GM19240 (cell line): ENCODE measurements around the gene CS.
A peak's percentile ranks its signal among the peaks of the same experiment; 100 is the strongest.
"Not testable (repeated sequence)": the region's sequence is repeated elsewhere in the genome, so short reads cannot be mapped to it uniquely, and the experiment has no call there.

Experiments used
- DNase-seq: peaks from one replicate; pipeline ENCODE4 v3.0.0; 2011; ENCODE audit warnings: low spot score; ENCODE audit not compliant: insufficient read length

The CS gene

GRCh38 chr12:56321027-56321426 lies 20.9 kb upstream of the CS start:
- no peak for DNase-seq

GRCh38 chr12:56317675-56318074 lies 17.5 kb upstream of the CS start:
- DNase-seq: no peak

GRCh38 chr12:56315622-56316473 lies 15.7 kb upstream of the CS start, which contains the start of gene CNPY2:
CNPY2 (minus strand) TSS chr12:56315988; CDS start chr12:56315217, 771 bp downstream.
- DNase-seq: peak; percentile 94

DNA sequence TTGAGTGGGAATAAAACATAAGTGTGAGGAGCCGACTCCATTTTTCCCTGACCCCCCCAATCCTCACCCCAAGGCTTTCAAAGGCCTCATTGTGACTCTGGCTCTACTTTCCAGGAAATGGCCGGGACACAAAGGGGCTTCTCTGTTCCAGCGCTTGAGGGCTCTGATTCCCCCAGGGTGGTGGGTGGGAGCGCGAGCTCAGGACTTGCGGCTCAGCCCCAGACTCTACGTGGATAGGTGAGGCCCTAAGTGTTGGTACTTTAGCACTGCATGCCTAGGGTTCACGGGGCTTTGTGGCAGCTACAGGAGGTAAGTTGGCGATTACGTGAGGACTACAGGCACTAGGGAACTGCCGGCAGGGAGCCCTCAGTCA lies 15.1 kb upstream of the CS start:
- no peak for DNase-seq

- DNase-seq: no peak
These were observed 10.9 kb upstream of the CS start for GRCh38 chr12:56311003-56311402.

DNA sequence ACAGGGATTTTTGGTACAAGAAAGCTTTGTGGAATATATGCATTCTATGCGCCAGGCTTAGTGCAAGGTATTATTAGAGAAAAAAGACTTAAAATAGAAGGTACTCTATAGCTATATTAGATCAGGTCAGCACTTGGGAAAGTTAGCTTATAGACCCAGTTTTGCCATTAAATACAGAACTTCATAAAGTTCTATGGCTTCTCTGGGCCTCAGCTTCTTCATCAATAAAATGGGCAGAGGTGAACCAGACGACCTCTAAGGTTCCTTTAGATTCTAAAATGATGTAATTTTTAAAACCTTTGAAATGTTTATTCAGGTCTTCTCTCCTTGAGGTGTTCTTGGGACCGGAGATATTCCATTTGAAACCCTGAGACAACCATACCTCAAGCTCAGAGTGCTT lies 8.6 kb upstream of the CS start:
- no peak for DNase-seq

GRCh38 chr12:56307221-56307965 lies 7.3 kb upstream of the CS start:
- no peak for DNase-seq

DNA sequence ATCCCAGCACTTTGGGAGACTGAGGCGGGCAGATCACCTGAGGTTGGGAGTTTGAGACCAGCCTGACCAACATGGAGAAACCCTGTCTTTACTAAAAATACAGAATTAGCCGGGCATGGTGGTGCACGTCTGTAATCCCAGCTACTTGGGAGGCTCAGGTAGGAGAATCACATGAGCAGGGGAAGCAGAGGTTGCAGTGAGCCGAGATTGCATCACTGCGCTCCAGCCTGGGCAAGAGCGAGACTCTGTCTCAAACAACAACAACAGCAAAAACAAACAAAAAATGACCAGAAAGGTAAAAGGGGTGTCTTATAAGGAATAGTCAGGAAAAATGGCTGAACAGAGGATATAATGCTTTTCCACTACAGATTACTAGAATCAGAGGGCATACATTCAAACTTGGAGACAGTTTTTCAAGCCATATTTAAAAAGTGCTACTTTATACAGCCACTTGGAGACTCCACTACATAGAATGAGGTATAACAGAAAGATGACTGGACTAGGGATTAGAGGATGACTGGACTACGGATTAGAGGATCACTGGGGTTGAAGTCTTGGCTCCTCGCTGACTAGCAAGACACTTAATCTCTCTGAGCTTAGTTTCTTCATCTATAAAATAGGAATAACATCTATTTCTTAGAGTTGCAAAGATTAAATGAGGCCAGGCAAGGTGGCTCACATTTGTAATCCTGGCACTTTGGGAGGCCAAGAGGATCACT lies 4.9 kb upstream of the CS start:
- DNase-seq: no peak

DNA sequence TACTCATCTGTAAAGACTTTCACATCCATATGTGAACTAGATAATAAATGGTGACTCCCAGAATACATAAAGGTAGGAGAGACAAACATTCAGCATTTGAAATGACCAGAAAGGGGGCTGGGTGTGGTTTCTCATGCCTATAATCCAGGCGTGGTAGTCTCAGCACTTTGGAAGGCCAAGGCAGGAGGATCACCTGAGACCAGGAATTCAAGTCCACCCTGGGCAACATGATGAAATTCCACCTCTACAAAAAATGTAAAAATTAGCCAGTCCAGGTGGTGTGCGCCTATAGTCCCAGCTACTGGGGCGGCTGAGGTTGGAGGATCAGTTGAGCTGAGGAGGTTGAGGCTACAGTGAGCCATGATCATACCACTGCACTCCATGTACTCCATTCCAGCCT lies 4.1 kb upstream of the CS start:
- no peak for DNase-seq

DNA sequence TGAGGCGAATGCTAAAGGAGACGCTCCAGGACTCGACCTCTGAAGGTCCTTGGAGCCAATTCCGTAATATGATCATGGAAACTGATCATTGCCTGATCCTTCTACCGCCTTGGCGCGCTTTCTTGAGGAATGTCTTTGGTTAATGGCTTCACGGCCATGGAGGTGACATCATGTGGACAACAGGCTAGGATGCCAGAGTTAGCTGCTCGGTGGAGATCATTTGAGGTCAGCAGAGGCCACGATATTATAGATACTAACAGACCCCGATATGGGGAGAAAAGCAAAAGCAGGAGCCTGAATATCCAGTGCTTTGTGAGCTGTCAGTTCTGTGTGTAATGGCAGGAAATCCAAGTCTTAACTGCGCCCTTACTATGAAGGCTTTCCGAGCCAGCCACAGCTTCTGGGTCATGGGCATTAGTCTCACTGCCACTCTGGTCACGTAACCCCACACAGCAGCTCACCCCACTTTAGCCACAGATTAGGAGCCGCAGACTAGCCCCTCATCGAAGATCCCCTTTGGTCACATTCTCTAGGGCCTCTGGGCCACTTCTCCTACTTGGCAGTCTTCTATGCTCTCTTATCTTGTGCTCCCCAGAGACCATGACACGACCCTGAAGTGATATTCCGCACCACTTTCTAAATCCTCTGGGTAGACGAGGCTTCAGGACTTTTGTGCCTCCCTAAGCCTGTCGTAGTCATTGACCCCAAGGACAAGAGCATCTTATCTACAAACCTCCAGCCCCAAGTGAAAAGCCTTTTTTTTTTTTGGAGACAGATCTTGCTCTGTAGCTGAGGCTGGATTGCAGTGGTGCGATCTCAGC lies 724 bp upstream of the CS start:
- DNase-seq: no peak

GRCh38 chr12:56299308-56299852 lies 750 bp downstream of the CS start:
- DNase-seq: no peak

DNA sequence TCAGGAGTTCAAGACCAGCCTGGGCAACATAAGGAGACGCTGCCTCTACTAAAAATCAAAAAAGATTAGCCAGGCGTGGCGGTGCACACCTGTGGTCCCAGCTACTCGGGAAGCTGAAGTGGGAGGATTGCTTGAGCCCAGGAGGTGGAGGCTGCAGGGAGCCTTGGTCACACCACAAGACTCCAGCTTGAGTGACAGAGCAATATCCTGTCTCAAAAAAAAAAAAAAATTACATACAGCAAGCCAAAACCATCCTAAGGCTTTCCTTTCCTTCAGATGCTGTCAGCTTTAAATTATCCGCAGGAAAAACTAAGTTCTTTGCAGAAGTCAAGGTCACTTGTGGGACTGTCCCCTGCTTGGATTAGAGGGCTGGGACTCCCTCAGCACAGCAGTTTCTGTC lies 1.3 kb downstream of the CS start:
- DNase-seq: no peak

DNA sequence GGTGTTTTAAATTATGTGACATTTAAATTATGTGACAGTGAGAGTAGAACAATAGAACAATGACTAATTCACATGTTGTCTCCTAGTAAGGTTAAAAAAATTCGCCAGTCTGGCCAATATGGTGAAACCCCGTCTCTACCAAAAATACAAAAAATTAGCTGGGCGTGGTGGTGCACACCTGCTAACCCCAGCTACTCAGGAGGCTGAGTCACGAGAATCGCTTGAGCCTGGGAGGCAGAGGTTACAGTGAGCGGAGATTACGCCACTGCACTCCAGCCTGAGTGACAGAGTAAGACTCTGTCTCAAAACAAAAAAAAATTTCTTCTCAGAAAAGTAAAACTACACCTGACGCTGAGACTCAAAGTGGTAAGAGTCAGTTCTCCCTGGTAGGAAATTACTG lies 2.7 kb downstream of the CS start:
- no peak for DNase-seq

GRCh38 chr12:56296295-56296694 lies 3.8 kb downstream of the CS start:
- DNase-seq: no peak

DNA sequence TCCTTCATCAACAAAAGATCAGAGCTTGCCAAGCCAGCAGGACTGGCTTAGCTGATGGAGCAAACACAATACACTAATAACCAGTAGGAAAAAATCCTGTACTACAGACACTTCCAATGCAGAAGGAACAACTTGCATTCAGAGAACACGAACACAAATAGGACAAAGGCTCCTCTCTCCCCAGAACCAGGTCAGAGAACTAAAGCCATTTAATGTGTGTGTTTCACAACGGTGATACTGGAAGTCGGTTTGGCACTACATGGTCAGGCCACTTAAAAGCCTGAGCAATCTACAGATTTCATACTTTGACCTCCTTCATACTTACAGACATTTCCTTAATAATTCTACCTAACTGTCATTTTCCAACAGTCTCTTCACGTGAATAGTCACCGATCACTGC lies 6.3 kb downstream of the CS start:
- no peak for DNase-seq

DNA sequence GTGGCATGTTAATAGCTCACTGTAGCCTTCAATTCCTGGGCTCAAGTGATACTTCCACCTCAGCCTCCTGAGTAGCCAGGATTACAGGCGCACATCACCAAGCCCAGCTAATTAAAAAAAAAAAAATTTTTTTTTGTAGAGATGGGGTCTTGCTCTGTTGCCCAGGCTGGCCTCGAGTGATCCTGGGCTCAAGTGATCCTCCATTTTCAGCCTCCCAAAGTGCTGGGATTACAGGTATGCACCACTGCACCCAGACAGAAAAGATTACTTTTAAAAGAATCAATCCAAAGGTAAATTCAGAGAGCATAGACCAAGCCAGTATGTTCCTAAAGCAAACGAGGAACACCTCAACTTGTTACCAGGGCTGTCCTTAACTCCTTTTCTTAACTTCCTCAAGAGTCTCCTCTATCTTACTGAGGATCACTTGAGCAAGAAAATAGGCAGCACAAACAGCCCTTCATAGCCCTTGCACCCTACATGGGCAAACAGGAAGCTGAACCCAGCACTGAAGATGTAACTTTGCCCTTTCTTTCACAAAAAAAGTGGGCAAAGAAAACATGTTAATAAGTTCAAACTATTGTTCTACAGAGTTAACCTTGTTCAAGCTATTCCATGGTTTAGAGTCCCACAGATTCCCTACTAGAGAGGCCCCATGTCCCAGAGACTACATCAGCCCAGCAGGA lies 11.3 kb downstream of the CS start:
- DNase-seq: no peak

DNA sequence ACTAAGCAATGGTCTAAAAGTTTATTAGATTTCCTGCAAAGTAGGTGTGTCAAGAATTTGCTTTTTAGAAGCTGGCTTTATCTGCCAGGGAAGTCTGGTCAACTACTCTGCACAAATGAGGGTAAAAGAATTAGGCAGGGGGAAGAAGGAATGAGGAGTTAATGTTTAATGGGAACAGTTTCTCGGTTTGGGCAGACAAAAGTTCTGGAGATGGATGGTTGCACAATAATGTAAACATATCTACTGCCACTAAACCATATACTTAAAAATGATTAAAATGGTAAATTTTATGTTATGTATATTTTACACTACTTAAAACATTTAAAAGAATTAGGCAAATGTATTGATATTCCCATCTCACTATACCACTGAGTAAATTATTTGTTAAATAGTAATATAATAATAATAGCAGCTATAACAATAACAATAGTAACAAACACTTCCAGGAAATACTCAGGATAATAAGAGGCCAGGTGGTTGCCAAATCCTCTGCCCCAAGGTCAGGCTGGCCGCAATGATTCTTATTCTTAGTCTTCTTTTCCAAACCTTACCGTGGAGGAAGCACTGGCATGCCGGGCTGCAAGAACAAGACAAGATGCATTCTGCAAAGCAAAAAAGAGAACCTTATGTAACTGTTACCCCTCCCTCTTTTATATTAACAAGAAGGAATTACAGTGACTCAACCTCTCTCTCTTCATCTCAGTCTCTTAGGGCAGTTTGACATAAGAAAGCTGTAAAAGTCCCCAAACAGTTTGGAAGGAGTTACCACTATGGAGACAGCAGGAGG lies 13.9 kb downstream of the CS start:
- DNase-seq: no peak

DNA sequence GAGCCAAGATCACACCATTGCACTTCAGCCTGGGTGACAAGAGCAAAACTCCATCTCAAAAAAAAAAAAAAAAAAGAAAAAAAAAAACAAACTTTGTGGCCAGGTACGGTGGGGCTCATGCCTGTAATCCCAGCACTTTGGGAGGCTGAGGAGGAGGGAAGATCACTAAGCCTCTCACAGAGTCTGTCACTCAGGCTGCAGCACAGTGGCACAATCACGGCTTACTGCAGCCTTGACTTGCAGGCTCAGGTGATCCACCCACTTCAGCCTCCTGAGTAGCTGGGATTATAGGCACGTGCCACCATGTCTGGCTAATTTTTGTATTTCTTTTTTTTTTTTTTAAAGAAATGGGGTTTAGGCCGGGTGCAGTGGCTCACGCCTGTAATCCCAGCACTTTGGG lies 15.9 kb downstream of the CS start:
- DNase-seq: not testable (repeated sequence)

DNA sequence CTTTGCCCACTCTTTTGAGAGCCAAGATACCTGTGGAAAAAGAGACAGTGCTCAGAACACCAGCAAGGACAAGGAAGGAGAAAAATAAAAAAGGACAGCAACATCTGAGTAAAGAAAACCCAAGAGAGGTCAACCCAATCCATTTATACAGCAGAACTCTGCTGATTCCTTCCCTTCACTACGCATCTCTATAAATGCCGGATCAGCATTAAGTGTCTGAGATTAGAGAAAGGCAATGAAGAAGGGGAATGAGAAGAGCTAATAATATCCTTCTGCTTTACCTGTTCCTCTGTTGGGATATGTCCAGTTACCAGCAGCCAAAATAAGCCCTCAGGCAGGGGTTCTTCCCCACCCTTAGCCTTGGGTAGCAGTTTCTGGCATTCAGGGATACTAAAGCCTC lies 17.6 kb downstream of the CS start:
- no peak for DNase-seq

- DNase-seq: no peak
These were observed 18.1 kb downstream of the CS start for GRCh38 chr12:56282030-56282429.
